ENCODE measurements around the gene ZNF600.
A peak's percentile ranks its signal among the peaks of the same experiment; 100 is the strongest.
"Not testable (repeated sequence)": the region's sequence is repeated elsewhere in the genome, so short reads cannot be mapped to it uniquely, and the experiment has no call there.

- TF ChIP-seq CTCF (IDR thresholded peaks at IDR 0.05) = not testable (repeated sequence)
- peak in 1 of 2 donors; percentile 12 for TF ChIP-seq POLR2A (IDR thresholded peaks at IDR 0.05)
Observed at GRCh38 chr19:52821204-52821960, 34.8 kb upstream of the ZNF600 start, which contains the start of gene ZNF28.
